ENCODE data around the gene CCL18. TPM values are rescaled to one million over a fixed set of nuclear protein-coding genes. Genes with fewer than 3 reads are reported as not detected.
"Not testable (repeated sequence)": the region's sequence is repeated elsewhere in the genome, so short reads cannot be mapped to it uniquely, and the experiment has no call there.

The CCL18 gene
- total RNA-seq, 2 donors from 2014 or later = not detected

DNA sequence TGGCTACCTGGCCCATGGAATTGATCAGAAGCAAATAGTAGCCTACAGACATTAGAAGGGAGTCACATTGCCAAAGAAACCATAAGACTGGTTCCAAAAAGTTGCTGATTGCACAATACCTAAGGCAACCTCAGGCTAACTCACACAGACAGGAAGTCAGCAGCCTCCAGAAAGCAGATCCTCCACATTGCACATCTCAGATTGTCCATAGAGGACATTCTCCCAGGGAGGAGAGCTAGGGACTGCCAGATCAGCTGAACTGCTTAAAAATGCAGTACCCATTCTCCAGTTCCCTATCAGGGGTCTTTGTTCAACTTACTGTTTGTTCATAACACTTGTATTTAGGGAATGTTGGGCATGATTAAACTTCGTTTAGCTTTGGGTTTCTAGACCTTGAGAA is 21.7 kb downstream of the CCL18 start:
- H3K27me3 Mint-ChIP-seq (ENCODE audit: insufficient read depth) = peaks cover 9% of the 10 kb centered on the region
- H3K27me3 ChIP-seq (ENCODE audit: control insufficient read depth, insufficient read depth, low read length, poor library complexity, severe bottlenecking) = no peaks in the 10 kb centered on the region
- no peak overlapping the region for H3K9ac ChIP-seq (ENCODE audit: extremely low read depth, low read length, poor library complexity, severe bottlenecking)
- TF ChIP-seq CTCF (conservative IDR thresholded peaks at IDR 0.05) = no peak
- WGBS, 2 experiments (ENCODE audit: insufficient coverage in 1 of 2, insufficient read length in 1 of 2) = 85 to 88% methylated on average over 1 of the region's 1 CpG
- no peak overlapping the region for H3K27ac Mint-ChIP-seq
- DNase-seq = no peak
- no peaks in the 10 kb centered on the region for H3K9me3 Mint-ChIP-seq
- H3K36me3 Mint-ChIP-seq (ENCODE audit: low read depth) = no peaks in the 10 kb centered on the region
- H3K36me3 ChIP-seq (ENCODE audit: control insufficient read depth, insufficient read depth, low read length) = no peaks in the 10 kb centered on the region
- no peak overlapping the region for H3K4me3 Mint-ChIP-seq
- H3K4me1 ChIP-seq (ENCODE audit: control insufficient read depth, insufficient read depth, low read length) = no peaks in the 10 kb centered on the region
- H3K4me3 ChIP-seq (ENCODE audit: low read length) = no peak overlapping the region
- H3K27ac ChIP-seq (ENCODE audit: low read depth, low read length) = no peak overlapping the region
- H3K4me1 Mint-ChIP-seq = peaks cover 7% of the 10 kb centered on the region
- H3K9me3 ChIP-seq (ENCODE audit: control insufficient read depth, low read length) = no peaks in the 10 kb centered on the region

GRCh38 chr17:36086791-36087190 is 22.7 kb downstream of the CCL18 start:
- Mint-ChIP-seq H3K27ac (no peak overlapping the region), H3K27me3 (ENCODE audit: insufficient read depth) (peaks cover 9% of the 10 kb centered on the region), H3K36me3 (ENCODE audit: low read depth) (no peaks in the 10 kb centered on the region), H3K9me3 (no peaks in the 10 kb centered on the region), H3K4me3 (no peak overlapping the region), H3K4me1 (peaks cover 7% of the 10 kb centered on the region)
- Histone ChIP-seq H3K9ac (ENCODE audit: extremely low read depth, low read length, poor library complexity, severe bottlenecking) (no peak overlapping the region), H3K36me3 (ENCODE audit: control insufficient read depth, insufficient read depth, low read length) (no peaks in the 10 kb centered on the region), H3K4me1 (ENCODE audit: control insufficient read depth, insufficient read depth, low read length) (no peaks in the 10 kb centered on the region), H3K9me3 (ENCODE audit: control insufficient read depth, low read length) (no peaks in the 10 kb centered on the region), H3K27me3 (ENCODE audit: control insufficient read depth, insufficient read depth, low read length, poor library complexity, severe bottlenecking) (no peaks in the 10 kb centered on the region), H3K4me3 (ENCODE audit: low read length) (no peak overlapping the region), H3K27ac (ENCODE audit: low read depth, low read length) (no peak overlapping the region)
- no peak for TF ChIP-seq CTCF (conservative IDR thresholded peaks at IDR 0.05)
- DNase-seq = no peak
- WGBS, 2 experiments (ENCODE audit: insufficient coverage in 1 of 2, insufficient read length in 1 of 2) = 80 to 100% methylated on average over 1 of the region's 1 CpG

- not testable (repeated sequence) for H3K36me3 ChIP-seq (ENCODE audit: control insufficient read depth, insufficient read depth, low read length); H3K4me1 ChIP-seq (ENCODE audit: control insufficient read depth, insufficient read depth, low read length); H3K36me3 Mint-ChIP-seq (ENCODE audit: low read depth); H3K4me3 ChIP-seq (ENCODE audit: low read length); H3K9ac ChIP-seq (ENCODE audit: extremely low read depth, low read length, poor library complexity, severe bottlenecking); H3K27ac Mint-ChIP-seq; H3K9me3 ChIP-seq (ENCODE audit: control insufficient read depth, low read length); H3K27me3 ChIP-seq (ENCODE audit: control insufficient read depth, insufficient read depth, low read length, poor library complexity, severe bottlenecking); H3K4me3 Mint-ChIP-seq; H3K9me3 Mint-ChIP-seq; H3K27ac ChIP-seq (ENCODE audit: low read depth, low read length); H3K27me3 Mint-ChIP-seq (ENCODE audit: insufficient read depth); H3K4me1 Mint-ChIP-seq; DNase-seq
- WGBS, 2 experiments (ENCODE audit: insufficient coverage in 1 of 2, insufficient read length in 1 of 2) = no CpG with 5 or more reads among the region's 3 CpGs
These were observed 23.4 kb downstream of the CCL18 start for GRCh38 chr17:36087471-36087870.

DNA sequence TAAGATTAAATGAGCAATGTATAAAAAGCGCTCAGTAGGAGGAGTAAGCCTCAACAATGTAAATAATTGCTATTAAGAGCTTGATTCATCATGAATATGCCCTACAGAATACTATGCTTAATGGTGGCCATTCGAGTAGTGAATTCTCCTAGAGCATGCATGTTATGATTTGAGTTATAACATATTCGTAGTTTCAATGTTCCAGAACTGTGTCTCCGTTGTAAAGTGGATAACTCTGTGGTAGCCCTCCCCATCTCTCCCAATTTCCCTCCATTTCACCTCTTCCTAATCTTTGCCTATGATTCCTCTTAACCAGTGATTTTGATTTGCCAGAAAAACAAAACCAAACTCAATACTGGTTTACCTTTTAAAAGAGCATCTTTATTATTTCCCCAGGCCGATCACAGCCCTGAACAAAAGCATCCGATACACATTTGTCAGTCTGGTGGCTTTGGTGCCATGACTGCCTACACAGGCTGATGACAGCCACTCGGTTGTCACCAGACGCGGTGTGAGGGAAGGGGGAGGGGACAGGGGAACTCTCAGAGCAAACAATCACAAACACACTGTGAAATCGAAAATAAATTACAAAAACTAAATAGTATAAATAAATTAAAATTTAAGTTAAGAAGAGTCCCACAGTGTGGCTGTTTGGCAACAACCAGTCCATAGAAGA is 24.0 kb downstream of the CCL18 start:
- H3K27me3 Mint-ChIP-seq (ENCODE audit: insufficient read depth); H3K4me1 ChIP-seq (ENCODE audit: control insufficient read depth, insufficient read depth, low read length); H3K27ac ChIP-seq (ENCODE audit: low read depth, low read length); H3K4me3 ChIP-seq (ENCODE audit: low read length); H3K4me3 Mint-ChIP-seq; H3K9me3 Mint-ChIP-seq; H3K4me1 Mint-ChIP-seq; H3K27me3 ChIP-seq (ENCODE audit: control insufficient read depth, insufficient read depth, low read length, poor library complexity, severe bottlenecking); H3K9ac ChIP-seq (ENCODE audit: extremely low read depth, low read length, poor library complexity, severe bottlenecking); H3K27ac Mint-ChIP-seq; DNase-seq; H3K36me3 ChIP-seq (ENCODE audit: control insufficient read depth, insufficient read depth, low read length); H3K9me3 ChIP-seq (ENCODE audit: control insufficient read depth, low read length); H3K36me3 Mint-ChIP-seq (ENCODE audit: low read depth): not testable (repeated sequence)
- 94 to 96% methylated on average over 3 to 5 of the region's 10 CpGs for WGBS, 2 experiments (ENCODE audit: insufficient coverage in 1 of 2, insufficient read length in 1 of 2)

All from endodermal cell (in vitro differentiated cells).